Activated CD4-positive, alpha-beta memory T cell treated with anti-CD3 and anti-CD28 coated beads, Interleukin-2, amount 10 ng/mL, durations not matched to agents 7 days and 5 days (primary cell): ENCODE measurements around the gene LRP3. TPM values are rescaled to one million over a fixed set of nuclear protein-coding genes. Genes with fewer than 3 reads are reported as not detected.

Source experiments
- CTCF ChIA-PET: fragments of 350-600 bp; sonication (Branson Sonifier 250); formaldehyde crosslinking; loops from one replicate; lab custom pipeline; 2021; ENCODE audit warnings: antibody characterized with exemption, inconsistent platforms; lab: Charles Lee
- POLR2A ChIA-PET: fragments of 350-600 bp; sonication (Branson Sonifier 250); formaldehyde crosslinking; loops from one replicate; lab custom pipeline; 2021; ENCODE audit warnings: antibody characterized with exemption; lab: Charles Lee
- DNase-seq: peaks from one replicate; pipeline ENCODE4 v3.0.0-alpha.2; 2020
- H3K27ac Mint-ChIP-seq: one replicate; pipeline ENCODE4 v1.8.0; 2021; ENCODE audit warnings: mild to moderate bottlenecking, mixed read lengths
- H3K27me3 Mint-ChIP-seq: one replicate; pipeline ENCODE4 v1.8.0; 2021; ENCODE audit warnings: mixed read lengths
- H3K36me3 Mint-ChIP-seq: one replicate; pipeline ENCODE4 v1.8.0; 2021; ENCODE audit warnings: low read depth, mixed read lengths
- H3K4me1 Mint-ChIP-seq: one replicate; pipeline ENCODE4 v1.8.0; 2021; ENCODE audit warnings: mixed read lengths
- H3K4me3 Mint-ChIP-seq: one replicate; pipeline ENCODE4 v1.8.0; 2021; ENCODE audit warnings: mild to moderate bottlenecking, mixed read lengths
- H3K9me3 Mint-ChIP-seq: one replicate; pipeline ENCODE4 v1.8.0; 2021; ENCODE audit warnings: mixed read lengths
- total RNA-seq, 2 experiments: library from RNA; stranded (reverse); gene quantifications; one replicate each; pipeline ENCODE4 v1.2.3, GENCODE V29; 2021

Gene LRP3
- total RNA-seq, 2 experiments from 2014 or later = not detected

DNA sequence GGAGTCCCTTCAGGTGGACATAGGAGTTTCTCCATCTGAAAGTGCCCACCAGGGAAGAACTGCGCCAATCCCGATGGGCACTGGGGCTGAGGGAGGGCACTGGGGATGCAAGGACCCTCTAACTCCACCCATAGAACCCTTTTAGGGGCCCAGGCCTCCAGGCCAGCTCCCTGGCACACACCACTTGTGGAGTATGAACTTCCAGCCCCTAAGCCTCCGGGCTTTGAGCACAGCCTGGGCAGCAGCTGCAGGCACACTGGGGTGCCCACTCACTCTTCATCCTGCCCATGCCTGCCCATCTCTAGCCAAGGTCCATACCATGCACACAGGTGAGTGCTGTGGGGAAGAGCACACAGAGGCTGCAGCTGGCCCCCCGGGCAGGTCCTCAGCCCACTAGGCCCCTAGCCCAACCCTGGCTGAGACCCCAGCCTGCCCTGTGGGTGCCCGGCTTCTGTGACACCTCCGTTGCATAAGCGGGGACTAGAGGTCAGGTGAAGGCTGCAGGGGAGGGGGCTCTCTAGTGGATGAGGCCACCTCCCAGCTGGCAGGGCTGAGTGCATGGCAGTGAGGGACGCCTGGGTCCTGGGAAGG lies 46.1 kb downstream of the LRP3 start:
- peaks cover 14% of the 10 kb centered on the region for H3K27me3 Mint-ChIP-seq
- peaks cover 9% of the 10 kb centered on the region for H3K4me1 Mint-ChIP-seq
- no peak overlapping the region for H3K27ac Mint-ChIP-seq
- H3K36me3 Mint-ChIP-seq = no peaks in the 10 kb centered on the region
- DNase-seq = no peak
- CTCF ChIA-PET = no interaction called here
- no peak overlapping the region for H3K4me3 Mint-ChIP-seq
- POLR2A ChIA-PET = no interaction called here
- H3K9me3 Mint-ChIP-seq = no peaks in the 10 kb centered on the region

DNA sequence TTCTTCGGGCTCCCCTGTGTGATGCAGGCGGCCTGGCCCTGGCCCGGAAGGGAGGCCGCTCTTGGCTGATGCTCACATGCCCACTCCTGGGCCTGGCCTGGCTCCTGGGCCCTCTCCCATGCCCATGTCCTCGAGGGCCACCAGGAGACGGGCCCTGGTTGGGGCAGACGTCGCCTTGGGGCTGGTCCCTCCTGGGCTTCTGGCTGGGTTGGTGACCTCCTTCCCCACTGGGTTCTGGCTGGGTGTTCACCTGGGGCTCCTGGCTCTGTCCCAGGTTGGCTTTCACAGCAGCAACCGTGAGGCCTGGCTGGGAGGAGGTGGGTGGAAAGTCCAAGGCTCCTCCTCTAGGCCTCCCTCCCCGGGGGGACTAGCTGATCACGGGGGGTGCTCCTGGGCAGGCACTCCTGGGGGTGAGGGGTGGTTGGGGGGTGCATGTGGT lies 47.0 kb downstream of the LRP3 start:
- Mint-ChIP-seq H3K4me3 (no peak overlapping the region), H3K27me3 (peaks cover 12% of the 10 kb centered on the region)
- POLR2A ChIA-PET = no interaction called here

DNA sequence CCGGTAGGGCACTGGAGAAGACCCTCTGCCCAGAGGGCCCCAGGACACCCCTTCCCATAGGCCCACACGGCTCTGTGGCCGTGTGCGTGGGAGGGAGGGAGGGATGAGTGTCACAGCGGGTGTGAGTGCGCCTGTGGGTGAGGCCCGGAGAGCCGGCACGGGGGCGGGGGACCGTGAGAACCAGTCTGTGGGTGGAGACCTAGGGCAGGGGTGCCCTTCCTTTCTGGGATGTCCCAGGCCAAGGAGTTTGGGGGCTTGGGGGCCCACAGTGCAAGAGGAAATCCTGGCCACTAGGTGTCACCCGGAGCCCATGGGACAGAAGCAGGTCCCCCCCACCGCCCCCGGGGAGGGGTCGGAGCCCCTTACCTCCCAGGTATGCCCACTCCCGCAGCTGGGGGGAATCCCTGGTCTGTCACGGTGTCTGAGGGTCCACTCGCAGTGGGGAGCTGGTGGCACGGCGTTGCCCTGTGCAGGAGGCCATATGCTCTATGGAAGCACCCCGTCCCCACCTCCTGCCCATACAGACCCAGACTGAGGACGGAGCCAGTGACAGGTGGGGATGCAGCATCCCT lies 47.5 kb downstream of the LRP3 start:
- CTCF ChIA-PET = interaction anchor here (0.6 to 1.4 kb wide), 4 partner anchors 70 to 174 kb away, joined by 3 read pairs; no protein-coding TSS in a partner anchor
- POLR2A ChIA-PET = no interaction called here
- Mint-ChIP-seq H3K9me3 (peaks cover 3% of the 10 kb centered on the region), H3K27me3 (peaks cover 12% of the 10 kb centered on the region), H3K4me1 (no peaks in the 10 kb centered on the region), H3K36me3 (no peaks in the 10 kb centered on the region), H3K4me3 (no peak overlapping the region), H3K27ac (no peak overlapping the region)
- DNase-seq = no peak

More for the DNA sequence above, 47.0 kb downstream of the LRP3 start:
- no peaks in the 10 kb centered on the region for H3K9me3 Mint-ChIP-seq
- CTCF ChIA-PET = interaction anchor here (0.6 to 1.4 kb wide), 2 partner anchors 71 to 175 kb away, joined by 3 read pairs; no protein-coding TSS in a partner anchor
- peaks cover 3% of the 10 kb centered on the region for H3K4me1 Mint-ChIP-seq
- no peak overlapping the region for H3K27ac Mint-ChIP-seq
- H3K36me3 Mint-ChIP-seq = no peaks in the 10 kb centered on the region
- no peak for DNase-seq

DNA sequence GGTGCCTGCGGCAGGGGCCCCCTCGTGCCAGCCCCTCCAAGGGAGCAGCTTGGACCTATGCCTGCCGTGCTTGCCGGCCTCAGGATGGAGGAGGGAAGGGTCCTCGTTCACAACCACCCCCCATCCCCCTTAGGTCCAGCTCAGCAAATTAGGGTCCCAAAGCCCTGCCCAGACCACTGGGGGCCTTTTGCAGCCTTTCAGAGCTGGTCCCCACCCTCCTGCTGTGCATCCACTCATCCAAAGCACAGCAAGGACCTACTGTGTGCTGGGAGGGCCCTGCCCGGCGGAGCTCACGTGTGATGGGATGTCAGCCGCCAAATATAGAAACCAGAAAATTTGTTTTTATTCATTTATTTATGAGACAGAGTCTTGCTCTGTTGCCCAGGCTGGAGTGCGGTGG lies 48.0 kb downstream of the LRP3 start:
- ChIA-PET CTCF (interaction anchor here (1.0 to 1.4 kb wide), 3 partner anchors 70 to 166 kb away, joined by 3 read pairs; no protein-coding TSS in a partner anchor), POLR2A (no interaction called here)
- Mint-ChIP-seq H3K4me1 (no peaks in the 10 kb centered on the region), H3K27ac (no peak overlapping the region), H3K9me3 (peaks cover 3% of the 10 kb centered on the region), H3K36me3 (no peaks in the 10 kb centered on the region), H3K4me3 (no peak overlapping the region), H3K27me3 (peaks cover 12% of the 10 kb centered on the region)
- DNase-seq = no peak

DNA sequence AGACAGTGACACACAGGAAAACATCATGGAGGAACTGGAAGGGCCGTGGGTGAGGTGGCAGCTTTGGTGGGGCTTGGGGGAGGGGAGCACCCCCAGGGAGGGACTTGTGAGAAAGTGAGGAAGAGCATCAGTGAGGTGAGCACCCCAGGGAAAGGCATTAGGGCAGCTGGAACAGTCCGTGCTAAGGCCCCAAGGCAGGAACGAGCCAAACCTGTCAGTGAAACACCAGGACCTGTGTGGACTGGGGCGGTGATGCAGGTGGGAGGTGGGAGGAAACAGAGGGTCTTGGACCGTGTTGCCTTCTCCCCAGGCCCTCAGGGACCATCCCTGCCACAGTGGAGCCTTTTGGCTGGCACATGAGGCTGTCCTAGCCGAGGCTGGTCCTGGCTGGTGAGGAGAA lies 48.8 kb downstream of the LRP3 start:
- Mint-ChIP-seq H3K27me3 (peaks cover 8% of the 10 kb centered on the region), H3K4me3 (no peak overlapping the region), H3K4me1 (no peaks in the 10 kb centered on the region), H3K9me3 (peaks cover 3% of the 10 kb centered on the region), H3K36me3 (no peaks in the 10 kb centered on the region), H3K27ac (no peak overlapping the region)
- ChIA-PET CTCF (interaction anchor here (1.0 kb wide), 1 partner anchor 129 kb away, joined by 3 read pairs; no protein-coding TSS in a partner anchor), POLR2A (no interaction called here)
- no peak for DNase-seq

DNA sequence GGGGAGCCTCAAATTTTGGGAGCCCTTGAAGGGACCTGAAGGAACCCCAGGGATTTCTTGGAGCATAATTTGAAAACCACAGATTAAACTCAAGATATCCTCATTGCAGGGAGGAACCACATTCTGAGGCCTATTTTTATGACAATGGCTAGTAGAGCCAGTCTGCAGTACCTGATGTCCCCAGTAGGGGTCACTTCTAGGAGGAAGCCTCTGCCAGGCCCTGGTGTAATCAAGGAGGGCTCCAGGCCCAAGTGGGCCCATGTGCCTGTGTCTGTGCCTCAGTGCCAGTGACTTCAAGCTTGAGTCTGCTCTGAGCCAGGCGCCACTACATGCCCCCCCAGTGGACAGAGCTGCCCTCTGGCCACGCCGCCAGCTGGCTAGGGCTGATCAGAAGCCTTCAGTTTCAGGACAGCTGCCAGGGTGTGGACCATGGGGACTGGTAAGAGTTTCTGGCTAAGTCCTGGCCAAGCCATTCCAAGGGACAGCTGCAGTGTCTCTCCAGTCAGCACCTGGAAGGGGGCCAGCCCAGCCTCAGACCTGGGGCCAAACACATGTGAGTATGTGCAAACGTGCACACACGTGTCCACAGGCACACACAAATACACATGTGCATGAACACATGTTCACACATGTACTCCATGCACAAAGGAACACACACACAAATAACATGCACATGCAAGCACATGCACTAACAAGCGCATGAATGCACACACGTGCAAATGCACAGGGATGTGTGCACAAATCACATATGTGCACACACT lies 52.0 kb downstream of the LRP3 start:
- Mint-ChIP-seq H3K36me3 (no peaks in the 10 kb centered on the region), H3K4me3 (no peak overlapping the region), H3K27me3 (peaks cover 2% of the 10 kb centered on the region), H3K27ac (no peak overlapping the region), H3K9me3 (peaks cover 3% of the 10 kb centered on the region), H3K4me1 (no peaks in the 10 kb centered on the region)
- POLR2A ChIA-PET = interaction anchor here (1.1 kb wide), 1 partner anchor 127 kb away, joined by 3 read pairs; no protein-coding TSS in a partner anchor
- CTCF ChIA-PET = interaction anchor here (1.0 to 2.3 kb wide), 3 partner anchors 10 to 161 kb away, joined by 3 to 7 read pairs (median 3); no protein-coding TSS in a partner anchor
- DNase-seq = no peak

DNA sequence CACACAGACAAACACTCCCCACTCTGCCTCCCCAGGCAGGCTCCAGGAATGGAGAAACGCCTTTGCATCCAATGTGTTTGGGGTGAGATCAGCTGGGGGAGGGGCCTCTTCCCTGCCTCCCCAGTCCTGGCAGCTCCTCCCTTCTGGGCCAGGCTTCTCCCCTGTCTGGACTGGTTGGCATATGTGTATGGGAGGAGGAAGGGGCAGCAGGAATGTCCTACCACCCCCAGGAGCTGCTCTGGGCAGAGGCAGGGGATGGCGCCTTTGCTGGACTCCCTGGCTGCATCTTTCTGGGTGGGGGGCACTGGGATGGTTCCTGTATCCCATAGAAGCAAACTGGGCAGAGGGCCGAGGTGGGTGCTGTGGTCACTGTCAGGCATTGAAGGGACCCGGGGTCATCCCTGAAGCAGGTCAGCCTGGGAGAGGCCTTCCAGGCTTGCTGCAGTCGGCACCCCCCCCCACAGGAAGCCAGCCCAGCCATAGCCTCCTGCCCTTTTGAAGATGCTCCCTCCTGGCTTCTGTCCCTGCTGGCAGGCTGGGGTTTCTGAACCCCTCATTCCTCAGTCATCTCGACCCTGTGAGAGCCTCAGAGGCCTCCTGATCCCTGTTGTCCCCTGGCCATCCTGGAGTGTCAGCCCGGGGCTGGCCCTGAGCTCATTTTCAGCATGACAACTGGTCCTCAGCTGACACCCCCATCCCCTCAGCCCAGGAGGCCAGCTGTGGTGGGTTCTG lies 52.7 kb downstream of the LRP3 start:
- ChIA-PET CTCF (interaction anchor here (2.3 kb wide), 1 partner anchor 11 kb away, joined by 7 read pairs; no protein-coding TSS in a partner anchor), POLR2A (interaction anchor here (1.1 kb wide), 1 partner anchor 126 kb away, joined by 3 read pairs; no protein-coding TSS in a partner anchor)
- Mint-ChIP-seq H3K27ac (no peak overlapping the region), H3K4me1 (no peaks in the 10 kb centered on the region), H3K9me3 (peaks cover 3% of the 10 kb centered on the region), H3K4me3 (no peak overlapping the region), H3K36me3 (no peaks in the 10 kb centered on the region), H3K27me3 (peaks cover 2% of the 10 kb centered on the region)
- DNase-seq = no peak

DNA sequence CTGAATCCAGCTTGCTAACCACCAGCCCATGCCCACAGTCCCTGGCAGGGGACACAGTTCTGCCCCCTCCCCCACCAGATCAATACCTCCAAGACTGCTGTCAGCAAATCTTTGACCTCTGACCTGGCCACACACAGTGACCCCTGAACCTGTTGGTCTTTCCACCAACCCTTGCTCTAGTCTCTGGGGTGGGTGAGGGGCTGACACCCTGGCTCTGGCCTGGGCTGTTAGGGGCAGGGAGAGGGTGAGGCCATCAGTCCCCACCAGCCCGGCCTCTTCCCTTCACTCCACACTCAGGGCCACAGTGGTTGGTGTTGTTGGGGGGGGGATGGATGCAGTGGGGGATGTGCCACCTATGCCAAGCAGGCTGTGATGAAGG lies 53.3 kb downstream of the LRP3 start:
- DNase-seq = no peak
- peaks cover 3% of the 10 kb centered on the region for H3K9me3 Mint-ChIP-seq
- no peaks in the 10 kb centered on the region for H3K36me3 Mint-ChIP-seq
- no peak overlapping the region for H3K4me3 Mint-ChIP-seq
- H3K27me3 Mint-ChIP-seq = peaks cover 2% of the 10 kb centered on the region
- POLR2A ChIA-PET = no interaction called here
- CTCF ChIA-PET = interaction anchor here (2.3 kb wide), 1 partner anchor 11 kb away, joined by 7 read pairs; no protein-coding TSS in a partner anchor
- H3K4me1 Mint-ChIP-seq = no peaks in the 10 kb centered on the region
- no peak overlapping the region for H3K27ac Mint-ChIP-seq

DNA sequence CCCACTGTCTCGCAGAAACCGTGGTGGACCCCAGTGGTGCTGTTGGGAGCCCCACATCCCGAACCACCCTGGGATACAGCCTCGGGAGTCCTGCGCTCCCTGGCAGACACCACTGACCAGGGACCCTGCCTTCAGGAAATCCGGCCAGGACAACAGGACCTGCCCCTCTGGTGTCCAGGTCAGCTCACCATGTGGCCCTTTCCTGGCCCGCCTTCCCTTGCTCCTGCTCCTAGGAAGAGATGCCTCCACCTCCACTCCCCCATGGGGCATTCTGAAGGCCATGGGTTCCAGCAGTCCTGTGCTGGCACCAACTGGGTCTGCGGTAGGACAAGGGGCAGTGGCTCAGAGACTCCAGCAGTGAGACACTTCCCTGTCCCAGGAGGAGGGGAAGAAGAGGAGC lies 54.0 kb downstream of the LRP3 start:
- Mint-ChIP-seq H3K4me3 (no peak overlapping the region), H3K27ac (no peak overlapping the region), H3K36me3 (no peaks in the 10 kb centered on the region), H3K27me3 (peaks cover 2% of the 10 kb centered on the region), H3K9me3 (peaks cover 3% of the 10 kb centered on the region), H3K4me1 (no peaks in the 10 kb centered on the region)
- ChIA-PET POLR2A (no interaction called here), CTCF (no interaction called here)
- no peak for DNase-seq

DNA sequence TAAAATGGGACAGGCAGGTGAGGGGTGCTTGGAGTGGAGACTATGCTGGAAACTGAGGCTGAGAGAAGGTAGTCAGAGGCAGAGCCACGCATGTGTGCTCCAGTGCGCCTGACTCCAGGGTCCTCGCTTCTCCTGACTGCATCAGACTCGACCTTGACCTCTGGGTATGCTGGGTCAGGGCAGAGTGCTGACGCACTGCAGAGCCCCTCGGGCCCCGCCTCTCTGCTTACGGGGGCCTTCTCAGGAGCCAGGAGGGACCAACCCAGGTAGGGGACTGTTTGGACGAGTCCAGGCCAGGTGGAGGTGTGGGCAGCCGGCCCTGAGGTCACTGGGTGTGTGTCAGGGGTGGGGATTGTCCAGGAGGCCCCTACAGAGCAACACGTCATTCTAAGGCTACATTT lies 54.4 kb downstream of the LRP3 start:
- DNase-seq = no peak
- Mint-ChIP-seq H3K36me3 (no peaks in the 10 kb centered on the region), H3K9me3 (peaks cover 3% of the 10 kb centered on the region), H3K4me1 (no peaks in the 10 kb centered on the region), H3K4me3 (no peak overlapping the region), H3K27me3 (peaks cover 2% of the 10 kb centered on the region), H3K27ac (no peak overlapping the region)
- ChIA-PET CTCF (no interaction called here), POLR2A (no interaction called here)

DNA sequence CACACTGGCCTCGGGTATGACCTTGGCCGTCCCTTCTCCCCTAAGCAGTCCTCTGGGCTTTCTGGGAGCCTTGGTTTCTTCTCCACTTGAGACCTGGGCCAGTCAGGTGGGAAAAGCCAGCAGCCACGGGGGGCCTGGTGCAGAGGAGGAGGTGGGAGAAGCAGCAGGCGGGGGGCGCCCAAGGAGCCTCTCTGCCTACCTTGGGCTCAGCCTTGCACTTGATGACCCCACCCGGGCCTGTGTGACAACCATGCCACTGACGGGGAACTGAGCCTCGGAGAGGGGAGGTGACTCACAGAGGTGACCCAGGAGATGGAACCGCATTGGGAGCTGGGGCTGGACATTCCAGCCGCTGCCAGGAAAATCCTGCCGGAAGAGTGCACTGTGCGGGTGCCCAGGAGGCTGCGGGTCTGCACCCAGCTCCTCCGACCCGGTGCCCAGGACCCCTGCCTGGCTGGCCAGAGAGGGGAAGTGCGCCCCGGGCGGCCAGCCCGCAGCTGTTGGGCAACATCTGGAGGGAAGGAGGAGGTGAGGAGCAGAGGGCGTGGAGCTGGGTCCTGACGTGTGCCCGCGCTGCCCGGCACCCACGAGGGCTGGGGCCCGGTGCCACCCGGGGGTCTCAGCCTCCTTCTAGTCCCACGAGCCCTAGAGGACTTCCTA lies 55.0 kb downstream of the LRP3 start:
- Mint-ChIP-seq H3K4me3 (no peak overlapping the region), H3K9me3 (peaks cover 3% of the 10 kb centered on the region), H3K27me3 (peaks cover 2% of the 10 kb centered on the region), H3K36me3 (no peaks in the 10 kb centered on the region), H3K27ac (no peak overlapping the region), H3K4me1 (no peaks in the 10 kb centered on the region)
- no peak for DNase-seq
- POLR2A ChIA-PET = no interaction called here
- CTCF ChIA-PET = no interaction called here

DNA sequence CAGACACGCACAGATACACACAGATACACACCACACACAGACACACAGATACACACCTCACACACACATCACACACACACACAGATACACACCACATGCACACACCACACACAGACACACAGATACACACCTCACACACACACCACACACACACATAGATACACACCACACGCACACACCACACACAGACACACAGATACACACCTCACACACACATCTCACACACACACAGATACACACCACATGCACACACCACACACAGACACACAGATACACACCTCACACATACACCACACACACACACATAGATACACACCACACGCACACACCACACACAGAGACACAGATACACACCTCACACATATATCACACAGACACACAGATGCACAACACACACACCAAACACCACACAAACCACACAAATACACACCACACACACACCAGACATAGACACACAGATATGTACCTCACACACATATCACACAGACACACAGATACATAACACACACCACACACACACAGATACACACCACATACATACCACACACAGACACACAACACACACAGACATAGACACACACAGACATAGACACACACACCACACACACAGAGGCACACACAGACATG lies 55.7 kb downstream of the LRP3 start:
- Mint-ChIP-seq H3K4me1 (no peaks in the 10 kb centered on the region), H3K27me3 (no peaks in the 10 kb centered on the region), H3K4me3 (no peak overlapping the region), H3K27ac (no peak overlapping the region), H3K36me3 (no peaks in the 10 kb centered on the region), H3K9me3 (peaks cover 3% of the 10 kb centered on the region)
- ChIA-PET CTCF (no interaction called here), POLR2A (no interaction called here)
- no peak for DNase-seq
